GM23338 (cell line): Measurements from ENCODE around the gene IVD.

ENCODE experiments used
- CREB1 ChIP-seq: fragments of 250-450 bp; sonication (Bioruptor Pico); IDR thresholded peaks from 2 replicates; pipeline ENCODE4 v1.5.0; 2020; ENCODE audit warnings: low read depth, mild to moderate bottlenecking, moderate library complexity
- CTCF ChIP-seq, 2 experiments: fragments of 200-600 bp in 1 of 2; sonication (generic) in 1 of 2; conservative IDR thresholded peaks; 2 replicates each; pipeline versions ENCODE4 v1.5.1 to v1.6.1; 2016 to 2017; ENCODE audit warnings: antibody characterized with exemption in 2 of 2, low read depth in 2 of 2, mild to moderate bottlenecking in 2 of 2, moderate library complexity in 1 of 2
- ETS1 ChIP-seq: IDR thresholded peaks from 2 replicates; pipeline ENCODE4 v1.6.1; 2016; ENCODE audit warnings: antibody characterized with exemption
- EZH2 ChIP-seq: fragments of 200-600 bp; sonication (generic); IDR thresholded peaks from one replicate; pipeline ENCODE4 v1.8.0; 2017; ENCODE audit warnings: antibody characterized with exemption, mild to moderate bottlenecking, low read depth; ENCODE audit not compliant: unreplicated experiment
- EZH2phosphoT487 ChIP-seq: fragments of 200-600 bp; sonication (generic); IDR thresholded peaks from one replicate; pipeline ENCODE4 v1.8.1; 2018; ENCODE audit warnings: antibody characterized with exemption; ENCODE audit not compliant: unreplicated experiment
- JUNB ChIP-seq: IDR thresholded peaks from one replicate; pipeline ENCODE4 v1.6.1; 2016; ENCODE audit warnings: antibody characterized with exemption; ENCODE audit not compliant: unreplicated experiment
- POLR2AphosphoS5 ChIP-seq: IDR thresholded peaks from 2 replicates; pipeline ENCODE4 v1.6.1; 2016; ENCODE audit warnings: antibody characterized with exemption, low read depth
- REST ChIP-seq: IDR thresholded peaks from one replicate; pipeline ENCODE4 v1.6.1; 2018; ENCODE audit warnings: antibody characterized with exemption; ENCODE audit not compliant: unreplicated experiment
- ZNF114 ChIP-seq: fragments of 250-450 bp; sonication (Bioruptor Pico); IDR thresholded peaks from 2 replicates; pipeline ENCODE4 v1.5.0; 2020; ENCODE audit warnings: mild to moderate bottlenecking, moderate library complexity
- ZNF331 ChIP-seq: fragments of 250-450 bp; sonication (Bioruptor Pico); IDR thresholded peaks from 2 replicates; pipeline ENCODE4 v1.5.0; 2020; ENCODE audit warnings: low read depth, mild to moderate bottlenecking, moderate library complexity

GRCh38 chr15:40380636-40381035 lies 25.0 kb upstream of the IVD start:
- TF ChIP-seq POLR2AphosphoS5 (no peak), EZH2 (no peak), CTCF (conservative IDR thresholded peaks at IDR 0.05; ENCODE audit: low read depth in 2 of 2) (no peak), EZH2phosphoT487 (no peak), ZNF331 (no peak), CREB1 (no peak), ZNF114 (CRISPR knock-in tag) (no peak), JUNB (no peak), REST (no peak), ETS1 (no peak)
